ELR (cell line): ENCODE results near the gene TMEM44.
A peak's percentile ranks its signal among the peaks of the same experiment; 100 is the strongest.

ENCODE experiments used
- DNase-seq: peaks from one replicate; pipeline ENCODE4 v3.0.0-alpha.2; 2015; ENCODE audit warnings: low read depth

Gene TMEM44, protein sequence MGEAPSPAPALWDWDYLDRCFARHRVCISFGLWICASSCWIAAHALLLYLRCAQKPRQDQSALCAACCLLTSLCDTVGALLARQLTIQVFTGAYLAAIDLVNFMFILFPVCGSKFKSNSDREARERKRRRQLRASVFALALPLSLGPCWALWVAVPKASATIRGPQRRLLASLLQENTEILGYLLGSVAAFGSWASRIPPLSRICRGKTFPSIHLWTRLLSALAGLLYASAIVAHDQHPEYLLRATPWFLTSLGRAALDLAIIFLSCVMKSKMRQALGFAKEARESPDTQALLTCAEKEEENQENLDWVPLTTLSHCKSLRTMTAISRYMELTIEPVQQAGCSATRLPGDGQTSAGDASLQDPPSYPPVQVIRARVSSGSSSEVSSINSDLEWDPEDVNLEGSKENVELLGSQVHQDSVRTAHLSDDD

DNA sequence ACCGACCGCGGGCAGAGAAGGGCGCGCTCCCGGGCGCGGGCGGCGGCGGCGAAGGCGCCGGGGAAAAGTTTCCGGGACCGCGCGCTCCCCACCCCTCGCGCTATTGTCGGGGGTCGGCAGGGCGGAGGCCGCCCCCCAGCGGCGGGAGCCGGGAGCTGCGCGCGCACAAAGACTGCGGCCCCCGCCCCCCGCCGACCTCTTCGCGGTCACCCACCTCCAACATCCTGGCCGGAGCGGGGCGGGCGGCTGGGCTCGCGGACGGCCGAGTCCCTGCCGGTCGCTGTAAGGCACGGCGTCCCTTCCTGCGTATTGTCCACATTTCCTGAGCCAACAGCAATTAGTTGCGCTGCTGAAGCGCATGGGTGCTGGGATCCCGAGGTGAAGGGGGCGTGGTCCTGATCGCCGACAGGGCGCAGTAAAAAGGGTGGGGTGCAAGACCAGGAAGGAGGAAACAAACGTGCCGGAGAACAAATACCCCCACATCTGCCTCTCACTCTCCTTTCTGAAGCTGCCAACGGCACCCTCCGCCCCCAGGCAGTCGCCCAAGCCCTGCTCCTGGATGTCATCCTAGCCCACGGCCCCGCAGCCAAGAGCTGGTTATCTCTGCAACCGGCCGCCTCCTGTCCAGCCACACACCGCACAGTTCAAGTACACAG is at the start of gene TMEM44:
Gene TMEM44, minus strand, starts transcription at position 71 of the 656 bp plus-strand sequence. CDS start 204 bp downstream, outside the sequence.
- DNase-seq = peak; percentile 94

DNA sequence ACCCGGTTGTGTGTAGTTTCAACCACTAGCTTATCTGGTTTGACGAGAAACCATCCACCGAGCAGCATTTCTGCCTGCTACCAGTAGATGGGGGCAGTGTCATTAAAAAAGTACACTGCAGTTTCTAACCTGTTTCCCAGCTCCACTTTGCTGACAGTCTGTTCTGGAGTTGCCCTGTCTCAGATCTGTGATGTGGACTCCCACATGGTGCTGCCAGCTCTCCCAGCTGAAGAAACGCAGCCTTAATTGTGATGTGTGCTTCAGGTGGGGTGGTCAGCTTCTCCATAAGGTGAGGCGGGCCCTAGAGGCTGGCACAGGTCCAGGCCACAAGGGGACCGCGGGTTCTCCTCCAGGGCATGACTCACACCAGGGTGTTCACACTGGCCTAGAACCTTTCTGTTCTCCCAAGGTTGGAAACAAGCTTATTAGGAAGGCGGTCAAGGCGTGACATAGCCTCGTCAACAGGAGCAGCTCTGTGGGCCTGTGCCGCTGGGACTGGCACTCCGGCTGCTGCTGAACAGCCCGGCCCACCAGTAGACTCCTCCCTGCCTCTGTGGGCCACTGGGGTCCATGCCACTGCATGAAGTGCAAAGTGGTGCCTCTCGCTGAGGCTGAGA is 49.6 kb upstream of the TMEM44 start:
- peak; percentile 89 for DNase-seq

DNA sequence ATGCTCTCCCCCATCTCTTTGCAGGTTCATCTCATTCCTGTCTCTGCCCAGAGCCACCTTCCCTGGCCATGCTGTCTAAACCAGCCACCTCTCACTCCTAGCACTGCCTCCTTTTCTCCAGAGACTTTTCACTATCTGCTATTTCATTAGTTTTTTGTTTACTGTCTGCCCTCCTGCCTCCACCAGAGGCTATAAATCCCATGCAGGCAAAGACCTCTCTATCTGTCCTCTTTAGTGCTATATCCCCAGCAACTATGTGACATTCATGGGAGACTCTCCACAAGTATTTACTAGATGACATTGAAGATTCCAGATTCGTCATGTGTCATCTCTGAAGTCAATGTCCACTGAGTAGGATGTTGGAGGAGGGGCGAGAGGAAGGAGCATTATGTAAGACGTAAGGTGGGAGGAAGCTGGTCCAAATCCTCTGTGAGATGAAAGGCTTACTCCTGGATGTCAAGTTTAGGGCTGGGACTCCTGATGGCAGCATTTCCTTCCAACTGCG is 49.0 kb upstream of the TMEM44 start:
- DNase-seq = no peak

DNA sequence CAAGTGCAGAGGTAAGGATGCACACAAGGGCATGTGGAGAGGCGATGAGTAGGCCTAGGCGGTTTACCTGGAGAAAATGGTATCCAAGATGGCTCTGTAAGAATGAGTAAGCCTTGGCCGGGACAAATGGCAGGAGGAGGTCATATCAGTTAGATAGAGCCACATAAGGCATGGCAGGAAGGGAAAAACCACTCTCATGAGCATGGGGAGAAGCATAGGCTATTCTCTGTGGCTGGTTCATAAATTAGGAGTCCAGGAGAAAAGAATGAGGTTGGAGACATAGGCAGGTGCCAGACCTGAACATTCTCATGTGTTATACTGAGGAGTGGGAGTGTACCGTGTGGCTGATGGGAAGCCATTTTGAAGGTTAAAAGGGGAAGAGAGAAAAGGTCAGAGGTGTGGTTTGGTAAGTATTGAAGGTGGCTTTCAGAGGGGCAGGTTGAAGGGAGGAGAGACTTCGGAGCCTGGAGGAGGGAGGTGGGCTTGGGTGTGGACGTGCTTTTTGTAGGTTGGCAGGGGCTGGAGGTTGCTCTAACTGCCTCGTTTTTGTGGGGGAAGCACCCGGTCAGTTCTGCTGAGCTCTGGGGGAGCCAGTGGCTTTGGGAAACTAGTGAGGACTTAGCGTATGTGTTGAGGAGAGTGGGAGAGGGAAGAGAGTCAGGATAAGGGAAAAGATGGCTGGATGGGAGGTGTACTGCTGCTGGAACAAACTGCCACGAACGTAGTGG is 47.8 kb upstream of the TMEM44 start:
- no peak for DNase-seq

DNA sequence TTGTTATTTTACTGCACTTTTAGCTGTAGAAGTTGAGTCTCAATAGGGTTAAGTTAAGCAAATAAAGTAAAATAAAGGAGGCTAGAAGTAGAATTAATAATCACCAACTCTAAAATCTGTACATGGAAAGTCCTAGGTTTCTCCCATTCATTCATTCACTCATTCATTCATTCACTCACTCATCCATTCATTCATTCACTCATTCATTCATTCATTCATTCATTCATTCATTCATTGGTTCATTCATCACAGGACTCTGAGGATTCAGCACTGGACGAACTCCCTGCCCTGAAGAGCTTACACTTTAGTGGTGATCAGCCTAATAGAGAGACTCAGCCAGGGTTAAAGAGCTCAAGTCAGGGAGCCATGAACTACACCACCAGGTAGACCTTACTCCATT is 43.3 kb upstream of the TMEM44 start:
- DNase-seq = no peak

DNA sequence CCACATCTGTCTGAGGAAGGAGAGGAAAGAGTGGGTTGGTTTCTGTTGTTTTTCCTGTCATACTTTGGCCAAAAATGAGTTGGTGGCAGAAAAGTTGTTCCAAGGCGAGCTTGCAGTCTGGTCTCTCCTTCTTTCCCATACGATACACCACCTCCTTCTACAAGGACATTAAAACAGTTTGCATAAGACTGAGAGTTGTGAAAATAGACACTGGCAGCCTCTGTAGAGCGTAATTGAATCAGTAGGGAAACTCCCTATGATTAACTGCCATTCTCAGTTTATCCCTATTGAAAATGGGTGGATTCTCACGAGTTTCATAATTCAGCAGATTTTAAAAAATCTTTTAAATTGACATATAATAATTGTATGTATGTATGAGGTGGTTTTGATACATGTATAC is 42.5 kb upstream of the TMEM44 start:
- no peak for DNase-seq

DNA sequence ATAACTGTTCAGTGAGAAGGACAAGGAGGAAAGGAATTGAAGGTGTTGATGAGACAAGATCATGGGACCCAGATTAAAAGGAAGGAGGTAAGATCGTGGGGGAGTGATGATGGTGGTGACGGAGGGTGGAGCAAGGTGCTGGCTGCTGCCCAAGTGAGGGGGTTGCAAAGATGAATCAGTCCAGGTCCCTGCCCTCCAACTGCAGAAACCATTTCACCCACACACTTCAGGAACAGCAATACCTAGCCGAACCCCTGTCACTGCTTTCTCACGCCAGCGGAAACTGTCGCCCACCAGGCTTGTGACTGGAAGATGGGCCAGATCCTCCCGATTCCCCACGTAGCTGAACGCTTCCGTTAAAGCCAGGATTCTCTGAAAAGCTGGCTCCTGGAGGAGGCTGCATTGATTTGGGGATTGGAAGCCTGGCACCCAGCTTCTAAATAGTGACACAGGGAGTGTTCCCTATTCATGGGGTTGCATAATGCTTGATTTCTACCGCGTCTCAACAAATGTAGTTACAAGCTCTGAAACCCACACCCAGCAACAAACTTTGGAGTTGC is 41.9 kb upstream of the TMEM44 start:
- no peak for DNase-seq

DNA sequence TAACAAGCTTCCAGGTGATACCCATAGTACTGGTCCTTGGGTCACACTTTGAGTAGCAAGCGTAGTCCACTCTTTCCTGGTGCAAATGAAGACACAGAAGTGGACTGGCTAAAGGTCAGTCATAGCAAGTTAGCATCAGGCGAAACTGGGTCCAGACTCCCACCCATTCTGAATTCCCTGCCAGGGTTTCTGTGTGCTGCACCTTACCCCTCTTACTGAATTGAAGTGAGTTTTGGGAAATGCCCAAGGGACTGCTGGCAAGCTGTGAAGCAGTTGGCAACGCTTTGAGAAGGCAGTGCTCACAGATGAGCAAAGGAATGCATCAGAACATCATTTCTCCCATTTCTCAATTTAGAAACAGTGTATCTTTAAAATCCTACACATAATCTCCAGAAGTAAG is 40.5 kb upstream of the TMEM44 start:
- no peak for DNase-seq

DNA sequence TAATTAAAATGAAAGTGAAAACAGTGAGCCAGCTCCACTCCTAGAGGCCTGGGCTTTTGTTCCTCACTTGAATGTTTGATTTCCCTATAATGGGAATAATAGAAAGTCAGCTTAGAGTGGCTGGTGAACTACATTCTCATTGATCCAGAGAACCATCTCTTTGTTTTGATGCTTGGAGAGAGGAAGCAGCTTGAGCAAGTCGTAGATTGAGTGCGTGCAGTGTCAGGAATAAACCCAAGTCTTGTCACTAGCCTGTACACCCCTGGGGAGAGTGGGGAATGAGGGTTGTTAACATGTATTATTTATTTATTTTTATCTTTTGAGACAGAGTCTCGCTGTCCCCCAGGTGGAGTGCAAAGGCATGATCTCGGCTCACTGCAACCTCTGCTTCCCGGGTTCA is 39.7 kb upstream of the TMEM44 start:
- peak; percentile 16 for DNase-seq

DNA sequence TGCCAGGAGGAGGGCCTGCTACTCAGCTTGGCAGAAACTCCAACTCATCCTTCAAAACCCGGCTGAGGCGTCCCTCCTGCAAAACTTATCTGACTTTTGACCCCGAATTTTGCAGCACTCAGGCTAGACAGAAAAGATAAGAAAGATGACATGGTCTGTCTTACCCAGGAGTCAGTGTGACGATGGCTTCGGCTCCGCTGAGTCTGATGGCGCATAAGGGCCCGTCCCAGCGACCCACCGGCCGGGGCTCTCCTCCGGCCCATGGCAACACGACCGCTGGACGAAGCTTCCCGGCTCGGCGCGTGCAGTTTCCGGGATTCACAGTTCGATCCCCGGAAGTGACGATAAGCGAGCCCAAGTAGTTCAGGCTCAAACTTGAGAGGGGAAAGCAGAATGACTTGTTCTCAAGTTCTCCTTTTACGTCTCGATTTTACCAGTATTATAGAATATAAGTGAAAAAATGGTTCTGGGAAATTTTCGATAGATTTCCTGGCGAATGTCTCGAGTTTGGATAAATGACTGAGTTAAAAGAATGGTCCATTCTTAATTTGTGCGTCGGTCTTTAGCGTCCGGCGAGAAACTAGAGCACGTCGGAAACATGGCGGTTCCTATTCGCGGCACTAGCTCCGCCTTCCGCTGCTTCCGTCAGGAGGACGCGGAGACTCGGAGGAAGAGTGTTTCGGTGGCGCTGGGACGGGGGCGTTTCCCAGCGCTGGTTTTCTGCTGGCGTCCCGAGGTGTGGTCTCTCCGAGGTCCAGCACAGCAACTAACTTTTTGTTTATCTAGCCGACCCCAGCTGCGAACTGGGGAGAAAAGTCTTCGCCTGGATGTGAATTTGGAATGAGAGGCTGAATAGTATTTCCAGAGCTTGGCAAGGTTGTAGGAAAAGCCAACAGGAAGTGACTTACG is 38.9 kb upstream of the TMEM44 start, which contains the start of gene LSG1:
Gene LSG1, minus strand, starts transcription at position 292 of the 909 bp plus-strand sequence. Its CDS starts 29 bp downstream, at position 263.
- DNase-seq = peak; percentile 97

DNA sequence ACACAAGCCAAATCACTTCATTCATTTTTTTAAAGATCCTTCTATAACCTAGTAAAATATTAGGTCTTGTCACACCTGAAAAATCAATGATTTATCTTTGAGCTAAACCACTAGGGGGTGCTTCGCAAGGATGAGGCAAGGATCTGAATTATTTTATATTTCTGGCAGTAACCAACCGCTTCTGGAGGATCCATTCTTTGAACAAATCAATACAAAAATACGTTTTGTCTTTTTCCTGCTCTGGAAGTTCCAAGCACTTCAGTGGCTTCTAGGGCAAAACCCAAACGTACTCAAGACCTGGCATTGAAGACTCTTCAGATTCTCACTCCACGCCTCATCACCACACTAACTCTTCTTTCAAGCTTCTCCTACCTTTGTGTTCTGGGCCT is 38.3 kb upstream of the TMEM44 start:
- DNase-seq = peak; percentile 68

DNA sequence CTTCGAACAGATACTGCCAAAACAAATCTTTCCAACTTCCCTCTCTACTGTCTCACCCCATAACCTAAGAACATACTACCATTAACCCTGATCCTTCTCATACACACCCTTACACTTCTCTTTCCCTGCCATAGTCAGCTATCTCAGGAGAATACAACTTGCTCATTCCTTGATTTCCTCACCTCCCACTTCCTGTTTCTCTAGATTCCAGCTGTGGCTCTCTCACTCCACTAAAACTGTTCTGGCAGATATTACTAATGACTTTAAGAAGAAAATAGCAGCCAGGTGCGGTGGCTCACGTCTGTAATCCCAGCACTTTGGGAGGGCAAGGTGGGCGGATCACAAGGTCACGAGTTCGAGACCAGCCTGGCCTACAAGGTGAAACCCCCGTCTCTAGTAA is 34.1 kb upstream of the TMEM44 start:
- no peak for DNase-seq

DNA sequence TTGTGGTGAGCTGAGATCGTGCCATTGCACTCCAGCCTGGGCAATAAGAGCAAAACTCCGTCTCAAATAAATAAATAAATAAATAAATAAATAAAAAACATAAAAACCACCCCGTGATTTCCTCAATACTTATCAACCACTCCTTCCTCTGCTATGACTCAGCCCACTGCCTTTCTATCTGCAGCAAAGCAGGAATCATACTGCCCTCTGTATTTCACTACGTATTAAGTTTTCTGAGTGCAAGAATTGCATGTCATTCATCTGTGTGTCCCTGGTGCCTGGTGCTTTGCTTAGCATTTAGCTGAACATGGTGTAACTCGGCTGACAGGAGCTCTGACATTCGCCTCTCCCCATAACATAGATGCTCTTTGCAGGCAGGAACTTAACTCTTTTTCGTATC is 31.6 kb upstream of the TMEM44 start:
- peak; percentile 16 for DNase-seq

DNA sequence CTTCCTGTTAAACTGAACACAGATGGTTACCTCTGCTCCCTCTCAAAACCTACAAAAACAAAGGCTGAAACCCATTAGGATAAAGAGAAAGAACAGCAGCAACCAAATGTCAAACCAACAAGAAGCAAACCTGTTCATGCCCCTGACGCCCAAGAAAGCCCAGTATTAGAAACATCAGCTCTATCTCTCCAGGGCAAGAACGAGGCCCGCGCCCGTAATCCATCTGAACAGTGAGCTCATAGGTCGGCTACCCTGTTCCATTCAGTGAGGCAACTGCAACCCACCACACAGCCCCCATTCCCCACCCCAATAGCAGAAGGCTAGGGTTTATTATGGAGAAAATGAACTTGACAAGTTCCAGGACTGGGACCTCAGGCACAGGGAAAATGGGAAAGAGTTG is 28.7 kb upstream of the TMEM44 start:
- DNase-seq = no peak

DNA sequence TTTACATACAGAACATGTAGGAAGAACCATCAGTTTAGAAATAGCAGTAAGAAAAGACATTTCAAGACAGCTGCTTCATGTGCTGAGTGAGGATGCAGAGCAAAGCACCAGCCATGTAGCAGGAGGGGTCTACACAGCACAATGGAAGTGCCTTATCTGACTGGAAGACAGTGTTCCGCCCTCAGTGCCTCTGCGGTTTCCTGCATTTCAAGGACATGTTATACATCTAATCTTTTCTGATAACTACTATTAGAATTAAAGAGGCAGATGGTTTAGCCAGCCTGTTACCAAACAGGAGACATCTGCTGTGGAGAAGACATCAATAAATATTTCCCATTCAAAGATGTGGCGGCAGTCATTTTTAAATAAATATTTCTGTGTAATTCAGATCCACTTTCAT is 28.2 kb upstream of the TMEM44 start:
- DNase-seq = no peak

DNA sequence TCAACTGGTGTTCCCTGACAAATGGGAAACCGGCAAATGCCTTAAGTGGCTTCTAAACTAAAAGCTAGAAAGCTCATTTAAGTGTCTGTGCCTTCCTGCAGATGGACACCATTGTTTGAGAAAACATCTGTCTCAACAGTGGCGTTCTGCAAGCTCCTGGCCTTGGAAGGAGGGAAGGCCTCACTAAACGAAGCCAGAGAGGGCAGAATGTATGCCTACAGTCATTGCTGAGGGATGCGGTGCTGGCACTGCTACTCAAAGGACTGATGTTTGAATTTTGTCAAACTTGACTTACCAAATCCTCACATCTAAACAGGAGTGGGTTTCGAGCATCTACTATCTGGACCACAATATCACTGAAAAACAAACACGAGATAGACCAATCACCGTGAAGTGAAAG is 26.6 kb upstream of the TMEM44 start:
- DNase-seq = no peak

DNA sequence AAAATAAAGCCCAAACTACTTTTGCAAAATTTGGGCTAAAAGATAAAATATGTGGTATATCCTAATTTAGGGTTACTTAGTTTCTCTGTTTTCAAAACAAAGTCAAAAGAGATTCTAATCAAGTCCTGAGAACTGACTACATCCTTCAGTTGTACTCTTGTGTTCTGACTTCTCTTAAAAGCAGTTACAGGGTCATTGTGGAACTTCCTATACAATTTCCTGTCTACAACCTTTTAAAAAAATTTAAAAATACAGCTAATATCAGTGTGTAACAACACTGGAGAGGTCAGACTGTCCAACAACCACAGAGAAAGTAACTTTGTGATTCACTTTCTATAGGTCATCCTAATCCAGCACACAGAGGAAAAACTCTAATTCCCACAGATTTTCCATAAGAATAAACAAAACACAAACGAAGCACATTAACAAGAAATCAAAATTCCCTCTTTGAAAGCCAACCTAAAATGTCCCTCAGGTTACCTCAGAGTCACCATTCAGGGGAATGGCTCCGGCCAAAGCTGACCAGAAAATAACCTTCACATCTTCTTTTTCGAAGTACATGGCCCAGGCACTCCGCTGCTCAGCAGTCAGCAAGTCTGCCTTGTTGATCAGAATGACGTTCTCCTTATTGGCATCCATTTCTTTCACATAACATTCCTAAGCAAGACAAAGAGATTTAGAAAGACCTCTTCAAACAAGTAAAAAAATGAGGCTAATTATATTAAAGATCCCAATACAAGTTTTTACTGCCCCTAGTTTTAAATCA is 25.4 kb upstream of the TMEM44 start:
- DNase-seq = no peak

DNA sequence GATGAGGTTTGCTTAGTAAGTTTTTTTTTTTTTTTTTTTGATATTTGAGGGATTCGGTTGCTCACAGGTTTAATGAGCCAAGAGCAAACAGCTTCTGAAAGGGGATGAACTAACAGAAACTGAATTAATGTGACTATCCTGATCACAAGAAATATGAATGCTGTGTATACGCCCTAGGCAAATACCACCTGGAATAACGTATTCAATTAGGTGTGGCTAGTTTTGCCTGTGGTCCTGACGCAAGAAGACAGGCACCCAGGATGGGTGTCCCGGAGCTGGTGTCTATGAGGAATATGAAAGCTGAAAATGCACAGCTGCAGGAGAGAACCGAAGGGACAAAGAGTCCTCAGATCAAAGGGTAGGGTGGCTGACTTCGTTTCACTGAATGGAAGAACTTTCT is 24.2 kb upstream of the TMEM44 start:
- no peak for DNase-seq

DNA sequence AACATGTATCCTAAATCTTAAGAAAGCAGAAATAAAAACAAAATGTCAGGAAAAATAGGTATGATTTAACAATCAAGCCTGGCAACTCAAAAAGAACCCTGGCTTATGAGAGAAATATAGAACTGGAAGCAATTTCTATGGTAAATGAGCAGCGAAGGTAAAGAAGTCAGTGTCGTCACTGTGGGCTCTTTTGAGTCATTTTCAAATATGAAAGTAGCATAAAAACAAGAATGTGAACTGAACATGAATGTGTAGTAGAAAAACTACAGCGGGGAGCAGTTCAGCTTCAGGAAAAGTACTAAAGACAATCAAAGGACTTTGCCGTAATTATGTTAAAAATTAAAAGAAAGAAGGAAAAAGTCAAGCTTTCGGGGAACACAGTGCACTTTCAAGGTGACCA is 21.2 kb upstream of the TMEM44 start:
- no peak for DNase-seq

DNA sequence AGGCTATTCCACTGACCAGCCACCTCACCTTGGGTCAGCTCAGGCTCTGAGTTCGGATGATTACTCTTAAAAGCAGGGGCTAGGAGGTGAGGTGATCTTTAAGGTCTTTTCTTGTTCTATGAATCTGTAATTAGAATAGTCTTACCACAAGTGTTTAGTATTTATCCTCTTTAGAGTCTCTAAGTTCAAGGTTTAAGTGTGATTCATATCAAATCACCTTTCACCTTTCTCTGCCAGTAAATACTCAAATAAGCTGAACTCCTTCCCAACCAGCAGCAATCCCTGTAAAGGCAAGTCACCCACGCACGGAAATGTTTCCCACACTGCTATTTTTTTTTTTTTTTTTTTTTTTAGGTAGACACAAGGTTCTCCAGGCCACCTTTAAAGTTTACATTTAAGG is 14.5 kb upstream of the TMEM44 start:
- no peak for DNase-seq
